OCI-LY1 (cell line): ENCODE measurements around the gene DNAJA3.

Source experiments
- CTCF ChIP-seq: fragments of 200-600 bp; sonication (generic), shearing (Covaris generic); IDR thresholded peaks from 2 replicates; pipeline ENCODE4 v1.5.1; 2017; ENCODE audit warnings: mild to moderate bottlenecking, antibody characterized with exemption, low read length, moderate library complexity, mixed read lengths
- EZH2 ChIP-seq: fragments of 200-600 bp; sonication (generic), shearing (Covaris generic); IDR thresholded peaks from 2 replicates; pipeline ENCODE4 v1.8.0; 2017; ENCODE audit warnings: borderline replicate concordance, mixed run types, mild to moderate bottlenecking, antibody characterized with exemption, low read length, moderate library complexity, mixed read lengths

GRCh38 chr16:4419402-4419959, 6.2 kb upstream of the DNAJA3 start:
- TF ChIP-seq CTCF (no peak), EZH2 (no peak)
